Lower leg skin (tissue), 3 donors: ENCODE data around the gene SOD2.

Experiments
- CTCF ChIP-seq, 3 donors: fragments of 450-650 bp; IDR thresholded peaks; one replicate each; pipeline ENCODE4 v1.5.1; 2016; ENCODE audit warnings: antibody characterized with exemption in 3 of 3, mild to moderate bottlenecking in 3 of 3, moderate library complexity in 2 of 3
- POLR2A ChIP-seq, 2 donors: fragments of 450-650 bp; IDR thresholded peaks; one replicate each; pipeline ENCODE4 v1.6.1; 2016 to 2017; ENCODE audit warnings: antibody characterized with exemption in 2 of 2, mild to moderate bottlenecking in 1 of 2, moderate library complexity in 1 of 2

- TF ChIP-seq CTCF (IDR thresholded peaks at IDR 0.05), result no peak
- TF ChIP-seq POLR2A (IDR thresholded peaks at IDR 0.05), result no peak
Measured at GRCh38 chr6:159665868-159666635, 27.0 kb downstream of the SOD2 start.
